Measurements from ENCODE around the gene CNIH3.
"Not testable (repeated sequence)": the region's sequence is repeated elsewhere in the genome, so short reads cannot be mapped to it uniquely, and the experiment has no call there.

CNIH3 gene

GRCh38 chr1:224615861-224616755 is at the start of gene CNIH3:
Gene CNIH3, plus strand, starts transcription at chr1:224616317. Its CDS starts 858 bp downstream, at chr1:224617175.
- peak; percentile 25 for DNase-seq (ENCODE audit: low spot score)
- H3K27me3 Mint-ChIP-seq (ENCODE audit: low read depth), result peaks cover 80% of the 10 kb centered on the region
- H3K27ac Mint-ChIP-seq, result no peak within 1 kb of the TSS
- peak within 1 kb of the TSS; percentile 77 for H3K4me3 Mint-ChIP-seq
- H3K4me1 Mint-ChIP-seq (ENCODE audit: low read depth), result peaks cover 22% of the 10 kb centered on the region
- H3K9me3 Mint-ChIP-seq, result no peaks in the 10 kb centered on the region
- no peaks in the 10 kb centered on the region for H3K36me3 Mint-ChIP-seq (ENCODE audit: low read depth)

GRCh38 chr1:224566492-224566891 is 49.6 kb upstream of the CNIH3 start:
- not testable (repeated sequence) for H3K4me1 Mint-ChIP-seq (ENCODE audit: low read depth); H3K36me3 Mint-ChIP-seq (ENCODE audit: low read depth); H3K27ac Mint-ChIP-seq; H3K27me3 Mint-ChIP-seq (ENCODE audit: low read depth); H3K4me3 Mint-ChIP-seq; DNase-seq (ENCODE audit: low spot score); H3K9me3 Mint-ChIP-seq

GRCh38 chr1:224569276-224569675 is 46.8 kb upstream of the CNIH3 start:
- Mint-ChIP-seq H3K27me3 (ENCODE audit: low read depth) (peaks cover 15% of the 10 kb centered on the region), H3K4me3 (no peak overlapping the region), H3K27ac (no peak overlapping the region), H3K4me1 (ENCODE audit: low read depth) (no peaks in the 10 kb centered on the region), H3K36me3 (ENCODE audit: low read depth) (no peaks in the 10 kb centered on the region), H3K9me3 (no peaks in the 10 kb centered on the region)
- DNase-seq (ENCODE audit: low spot score), result no peak

- H3K9me3 Mint-ChIP-seq; H3K36me3 Mint-ChIP-seq (ENCODE audit: low read depth); DNase-seq (ENCODE audit: low spot score); H3K27ac Mint-ChIP-seq; H3K4me3 Mint-ChIP-seq; H3K4me1 Mint-ChIP-seq (ENCODE audit: low read depth): not testable (repeated sequence)
- peaks cover 17% of the 10 kb centered on the region for H3K27me3 Mint-ChIP-seq (ENCODE audit: low read depth)
These were observed 44.1 kb upstream of the CNIH3 start for GRCh38 chr1:224571975-224572374.

- Mint-ChIP-seq H3K4me3 (no peak overlapping the region), H3K27ac (no peak overlapping the region), H3K27me3 (ENCODE audit: low read depth) (peaks cover 29% of the 10 kb centered on the region), H3K9me3 (peaks cover 10% of the 10 kb centered on the region), H3K4me1 (ENCODE audit: low read depth) (no peaks in the 10 kb centered on the region), H3K36me3 (ENCODE audit: low read depth) (no peaks in the 10 kb centered on the region)
- no peak for DNase-seq (ENCODE audit: low spot score)
These were observed 36.6 kb upstream of the CNIH3 start for GRCh38 chr1:224579526-224579925.

GRCh38 chr1:224580006-224580405 is 36.1 kb upstream of the CNIH3 start:
- Mint-ChIP-seq H3K4me1 (ENCODE audit: low read depth) (no peaks in the 10 kb centered on the region), H3K4me3 (no peak overlapping the region)

GRCh38 chr1:224582041-224582440 is 34.1 kb upstream of the CNIH3 start:
- Mint-ChIP-seq H3K4me1 (ENCODE audit: low read depth) (no peaks in the 10 kb centered on the region), H3K27ac (no peak overlapping the region), H3K9me3 (peaks cover 2% of the 10 kb centered on the region), H3K4me3 (no peak overlapping the region), H3K27me3 (ENCODE audit: low read depth) (peaks cover 24% of the 10 kb centered on the region), H3K36me3 (ENCODE audit: low read depth) (no peaks in the 10 kb centered on the region)
- no peak for DNase-seq (ENCODE audit: low spot score)

More at GRCh38 chr1:224580006-224580405, 36.1 kb upstream of the CNIH3 start:
- Mint-ChIP-seq H3K27ac (no peak overlapping the region), H3K27me3 (ENCODE audit: low read depth) (peaks cover 29% of the 10 kb centered on the region), H3K36me3 (ENCODE audit: low read depth) (no peaks in the 10 kb centered on the region), H3K9me3 (peaks cover 10% of the 10 kb centered on the region)
- no peak for DNase-seq (ENCODE audit: low spot score)

- Mint-ChIP-seq H3K27me3 (ENCODE audit: low read depth) (peaks cover 16% of the 10 kb centered on the region), H3K27ac (no peak overlapping the region), H3K9me3 (no peaks in the 10 kb centered on the region), H3K4me3 (no peak overlapping the region), H3K4me1 (ENCODE audit: low read depth) (no peaks in the 10 kb centered on the region), H3K36me3 (ENCODE audit: low read depth) (no peaks in the 10 kb centered on the region)
- no peak for DNase-seq (ENCODE audit: low spot score)
These were observed 32.3 kb upstream of the CNIH3 start for GRCh38 chr1:224583774-224584173.

- Mint-ChIP-seq H3K27ac (no peak overlapping the region), H3K9me3 (no peaks in the 10 kb centered on the region), H3K27me3 (ENCODE audit: low read depth) (peaks cover 13% of the 10 kb centered on the region), H3K4me1 (ENCODE audit: low read depth) (no peaks in the 10 kb centered on the region), H3K4me3 (no peak overlapping the region), H3K36me3 (ENCODE audit: low read depth) (no peaks in the 10 kb centered on the region)
- no peak for DNase-seq (ENCODE audit: low spot score)
These were observed 31.1 kb upstream of the CNIH3 start for GRCh38 chr1:224585051-224585450.

GRCh38 chr1:224587051-224587450 is 29.1 kb upstream of the CNIH3 start:
- Mint-ChIP-seq H3K27ac (no peak overlapping the region), H3K4me1 (ENCODE audit: low read depth) (no peaks in the 10 kb centered on the region), H3K27me3 (ENCODE audit: low read depth) (peaks cover 10% of the 10 kb centered on the region), H3K9me3 (no peaks in the 10 kb centered on the region), H3K36me3 (ENCODE audit: low read depth) (no peaks in the 10 kb centered on the region), H3K4me3 (no peak overlapping the region)
- DNase-seq (ENCODE audit: low spot score), result no peak

GRCh38 chr1:224588515-224588914 is 27.6 kb upstream of the CNIH3 start:
- Mint-ChIP-seq H3K4me1 (ENCODE audit: low read depth) (peaks cover 5% of the 10 kb centered on the region), H3K27me3 (ENCODE audit: low read depth) (peaks cover 4% of the 10 kb centered on the region), H3K36me3 (ENCODE audit: low read depth) (no peaks in the 10 kb centered on the region), H3K9me3 (no peaks in the 10 kb centered on the region), H3K27ac (no peak overlapping the region), H3K4me3 (no peak overlapping the region)
- no peak for DNase-seq (ENCODE audit: low spot score)

GRCh38 chr1:224589006-224589405 is 27.1 kb upstream of the CNIH3 start:
- Mint-ChIP-seq H3K36me3 (ENCODE audit: low read depth) (no peaks in the 10 kb centered on the region), H3K27me3 (ENCODE audit: low read depth) (peaks cover 2% of the 10 kb centered on the region), H3K4me1 (ENCODE audit: low read depth) (peaks cover 5% of the 10 kb centered on the region), H3K4me3 (no peak overlapping the region), H3K27ac (no peak overlapping the region), H3K9me3 (no peaks in the 10 kb centered on the region)
- no peak for DNase-seq (ENCODE audit: low spot score)

- no peak for DNase-seq (ENCODE audit: low spot score)
- Mint-ChIP-seq H3K4me3 (no peak overlapping the region), H3K9me3 (no peaks in the 10 kb centered on the region), H3K4me1 (ENCODE audit: low read depth) (peaks cover 5% of the 10 kb centered on the region), H3K27me3 (ENCODE audit: low read depth) (peaks cover 5% of the 10 kb centered on the region), H3K36me3 (ENCODE audit: low read depth) (no peaks in the 10 kb centered on the region), H3K27ac (no peak overlapping the region)
These were observed 24.8 kb upstream of the CNIH3 start for GRCh38 chr1:224591326-224591725.

- H3K27ac Mint-ChIP-seq, result no peak overlapping the region
- H3K36me3 Mint-ChIP-seq (ENCODE audit: low read depth), result no peaks in the 10 kb centered on the region
- H3K9me3 Mint-ChIP-seq, result no peaks in the 10 kb centered on the region
- H3K4me3 Mint-ChIP-seq, result no peak overlapping the region
- peaks cover 5% of the 10 kb centered on the region for H3K27me3 Mint-ChIP-seq (ENCODE audit: low read depth)
- H3K4me1 Mint-ChIP-seq (ENCODE audit: low read depth), result peaks cover 5% of the 10 kb centered on the region
- no peak for DNase-seq (ENCODE audit: low spot score)
These were observed 23.2 kb upstream of the CNIH3 start for GRCh38 chr1:224592636-224593582.
